GM12873 (cell line): ENCODE data around the gene ANXA2.

Source experiments
- CTCF ChIP-seq: IDR thresholded peaks from 2 replicates; pipeline ENCODE4 v1.5.1; 2012; ENCODE audit warnings: low read depth, mild to moderate bottlenecking, moderate library complexity, low read length, control low read depth; ENCODE audit not compliant: insufficient read depth; ENCODE audit errors: missing control alignments

Gene ANXA2

GRCh38 chr15:60376677-60377095 is 21.1 kb downstream of the ANXA2 start:
- TF ChIP-seq CTCF, result no peak

GRCh38 chr15:60375306-60375705 is 22.5 kb downstream of the ANXA2 start:
- TF ChIP-seq CTCF, result no peak

GRCh38 chr15:60374628-60375081 is 23.1 kb downstream of the ANXA2 start:
- TF ChIP-seq CTCF, result no peak

- TF ChIP-seq CTCF, result no peak
These were observed 23.6 kb downstream of the ANXA2 start for GRCh38 chr15:60374209-60374608.

- no peak for TF ChIP-seq CTCF
These were observed 24.0 kb downstream of the ANXA2 start for GRCh38 chr15:60373745-60374144.

- TF ChIP-seq CTCF, result no peak
These were observed 24.5 kb downstream of the ANXA2 start for GRCh38 chr15:60373327-60373726.

GRCh38 chr15:60372756-60373155 is 25.0 kb downstream of the ANXA2 start:
- TF ChIP-seq CTCF, result no peak
